GM23338 (cell line): Measurements from ENCODE around the gene DLL4. TPM values are rescaled to one million over a fixed set of nuclear protein-coding genes. Genes with fewer than 3 reads are reported as not detected.

Experiments
- ATAC-seq: fragments of 200-7000 bp; cut with Tn5 transposase; 3 replicates; pipeline ENCODE4 v1.9.1; 2020
- DNase-seq: peaks from one replicate; pipeline ENCODE4 v3.0.0-alpha.2; 2015; ENCODE audit warnings: low spot score
- H2AFZ ChIP-seq: fragments of 200-600 bp; sonication (generic); 2 replicates; pipeline ENCODE4 v1.8.0; 2016; ENCODE audit warnings: antibody characterized with exemption, mild to moderate bottlenecking, moderate library complexity
- H3F3A ChIP-seq: fragments of 200-600 bp; sonication (generic); replicated peaks from 2 replicates; pipeline ENCODE4 v1.8.0; 2017; ENCODE audit warnings: antibody characterized with exemption, mixed run types, low read depth
- H3K27ac ChIP-seq: fragments of 200-600 bp; sonication (generic); 2 replicates; pipeline ENCODE4 v1.6.1; 2016; ENCODE audit warnings: low read depth
- H3K27me3 ChIP-seq: fragments of 200-600 bp; sonication (generic); 2 replicates; pipeline ENCODE4 v1.8.0; 2016; ENCODE audit warnings: mild to moderate bottlenecking, mixed run types, moderate library complexity; ENCODE audit not compliant: insufficient read depth
- H3K36me3 ChIP-seq: fragments of 200-600 bp; sonication (generic); 2 replicates; pipeline ENCODE4 v1.8.0; 2016; ENCODE audit warnings: mild to moderate bottlenecking; ENCODE audit not compliant: insufficient read depth
- H3K4me1 ChIP-seq: fragments of 200-600 bp; sonication (generic); 2 replicates; pipeline ENCODE4 v1.8.0; 2016; ENCODE audit warnings: mild to moderate bottlenecking, moderate library complexity; ENCODE audit not compliant: insufficient read depth
- H3K4me2 ChIP-seq: fragments of 200-600 bp; sonication (generic); 2 replicates; pipeline ENCODE4 v1.7.1; 2017; ENCODE audit warnings: mixed run types
- H3K4me3 ChIP-seq: fragments of 200-600 bp; sonication (generic); 2 replicates; pipeline ENCODE4 v1.6.1; 2016; ENCODE audit warnings: mixed run types
- H3K79me2 ChIP-seq: fragments of 200-600 bp; sonication (generic); replicated peaks from 2 replicates; pipeline ENCODE4 v1.8.0; 2017; ENCODE audit warnings: mild to moderate bottlenecking; ENCODE audit not compliant: insufficient read depth
- H3K9me2 ChIP-seq: fragments of 200-600 bp; sonication (generic); 2 replicates; pipeline ENCODE4 v1.8.0; 2017; ENCODE audit not compliant: insufficient read depth
- H4K20me1 ChIP-seq: fragments of 200-600 bp; sonication (generic); replicated peaks from 2 replicates; pipeline ENCODE4 v1.8.0; 2017; ENCODE audit warnings: mild to moderate bottlenecking; ENCODE audit not compliant: insufficient read depth
- H3K27ac Mint-ChIP-seq: 2 replicates; pipeline ENCODE4 v1.8.0; 2020; ENCODE audit warnings: inconsistent platforms, mild to moderate bottlenecking, moderate library complexity, mixed read lengths
- H3K27me3 Mint-ChIP-seq: 3 replicates; pipeline ENCODE4 v1.8.0; 2022; ENCODE audit warnings: low read depth, mild to moderate bottlenecking, moderate library complexity, mixed read lengths, inconsistent platforms; ENCODE audit not compliant: insufficient read depth, poor library complexity
- H3K36me3 Mint-ChIP-seq: 3 replicates; pipeline ENCODE4 v1.8.0; 2021; ENCODE audit warnings: low read depth, mild to moderate bottlenecking, inconsistent platforms, moderate library complexity, mixed read lengths
- H3K4me1 Mint-ChIP-seq: 3 replicates; pipeline ENCODE4 v1.8.0; 2020; ENCODE audit warnings: mild to moderate bottlenecking, inconsistent platforms, mixed read lengths
- H3K4me3 Mint-ChIP-seq: 3 replicates; pipeline ENCODE4 v1.8.0; 2021; ENCODE audit warnings: moderate library complexity, mild to moderate bottlenecking, inconsistent platforms, mixed read lengths
- H3K9me3 Mint-ChIP-seq: 3 replicates; pipeline ENCODE4 v1.8.0; 2020; ENCODE audit warnings: moderate library complexity, mild to moderate bottlenecking, inconsistent platforms, mixed read lengths
- CREB1 ChIP-seq: fragments of 250-450 bp; sonication (Bioruptor Pico); IDR thresholded peaks from 2 replicates; pipeline ENCODE4 v1.5.0; 2020; ENCODE audit warnings: low read depth, mild to moderate bottlenecking, moderate library complexity
- EZH2 ChIP-seq: fragments of 200-600 bp; sonication (generic); IDR thresholded peaks from one replicate; pipeline ENCODE4 v1.8.0; 2017; ENCODE audit warnings: antibody characterized with exemption, mild to moderate bottlenecking, low read depth; ENCODE audit not compliant: unreplicated experiment
- JUNB ChIP-seq: IDR thresholded peaks from one replicate; pipeline ENCODE4 v1.6.1; 2016; ENCODE audit warnings: antibody characterized with exemption; ENCODE audit not compliant: unreplicated experiment
- POLR2AphosphoS5 ChIP-seq: IDR thresholded peaks from 2 replicates; pipeline ENCODE4 v1.6.1; 2016; ENCODE audit warnings: antibody characterized with exemption, low read depth
- polyA plus RNA-seq: library from polyadenylated mRNA; unstranded; fragments of >200 nt; fragmentation: Nextera tagmentation; extraction: Ambion mirVana; gene quantifications from 2 replicates; pipeline ENCODE4 v1.2.1, GENCODE V29; 2016
- total RNA-seq: library from RNA; depleted of rRNA; stranded (reverse); fragments of >200 nt; shearing (Covaris generic); gene quantifications from 2 replicates; pipeline ENCODE4 v1.2.3, GENCODE V29; 2014
- TF ChIP-seq, protein P1 (sequence below): IDR thresholded peaks from 2 replicates; pipeline ENCODE4 v1.6.1; 2016; ENCODE audit warnings: antibody characterized with exemption
- TF ChIP-seq, protein P2 (sequence below), 2 experiments: fragments of 200-600 bp in 1 of 2; sonication (generic) in 1 of 2; conservative IDR thresholded peaks; 2 replicates each; pipeline versions ENCODE4 v1.5.1 to v1.6.1; 2016 to 2017; ENCODE audit warnings: antibody characterized with exemption in 2 of 2, low read depth in 2 of 2, mild to moderate bottlenecking in 2 of 2, moderate library complexity in 1 of 2

The DLL4 gene
- total and polyA plus RNA-seq, 2 experiments from 2014 or later, result 0.31 to 0.99 TPM

DNA sequence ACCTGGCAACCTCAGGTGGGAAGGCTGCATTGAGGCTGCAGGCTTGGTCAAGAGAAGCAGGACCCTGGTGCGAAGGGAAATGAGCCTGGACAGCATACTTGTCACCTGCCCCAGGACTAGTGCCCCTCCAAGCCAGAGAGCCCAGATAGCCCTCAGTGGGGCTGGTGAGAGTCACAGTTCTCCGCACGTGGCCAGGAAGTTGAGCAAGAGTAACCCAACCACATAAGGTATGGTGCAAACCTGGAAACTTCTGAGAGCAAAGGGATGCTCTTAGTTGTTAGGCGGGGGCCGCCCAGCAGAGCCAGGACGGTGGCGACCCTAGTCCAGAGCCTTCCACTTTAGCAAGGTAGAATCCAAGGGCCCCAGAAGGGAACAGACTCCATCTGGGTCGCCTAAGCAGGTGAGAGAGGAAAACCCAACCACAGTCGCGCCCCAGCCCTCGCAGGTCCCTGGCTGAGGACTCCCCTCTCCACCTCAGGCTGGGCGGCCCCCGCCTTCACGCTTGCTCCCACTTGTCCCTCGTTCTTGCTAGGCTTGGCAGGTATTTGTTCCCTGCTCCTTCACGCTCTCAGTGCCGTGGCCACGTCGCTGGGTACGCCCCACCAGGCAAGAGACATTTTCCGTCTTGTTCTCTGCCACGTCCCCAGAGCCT, 36.0 kb upstream of the DLL4 start:
- Histone ChIP-seq H3K4me1 (0 out of 2 replicates have a peak, but pooled peaks cover 4% of the 10 kb centered on the region), H3K27me3 (peaks cover 7% of the 10 kb centered on the region; the same call in 1 of the 2 replicates), H3K27ac (no peak overlapping the region), H3K79me2 (peaks cover 25% of the 10 kb centered on the region), H3K4me3 (peak overlapping the region; percentile 91), H4K20me1 (no peaks in the 10 kb centered on the region; the same call in none of the 2 replicates), H3F3A (no peaks in the 10 kb centered on the region; the same call in 1 of the 2 replicates), H3K4me2 (peak overlapping the region; percentile 99), H2AFZ (peak overlapping the region; percentile 100), H3K36me3 (peaks cover 14% of the 10 kb centered on the region), H3K9me2 (no peaks in the 10 kb centered on the region)
- Mint-ChIP-seq H3K9me3 (no peaks in the 10 kb centered on the region; the same call in 2 of the 3 replicates), H3K36me3 (peaks cover 29% of the 10 kb centered on the region), H3K4me3 (peak overlapping the region; percentile 94), H3K27ac (no peak overlapping the region; the same call in 1 of the 2 replicates), H3K4me1 (peaks cover 9% of the 10 kb centered on the region), H3K27me3 (peaks cover 21% of the 10 kb centered on the region)
- TF ChIP-seq EZH2 (no peak), JUNB (no peak)
- ATAC-seq, result no peak
- no peak for DNase-seq

DNA sequence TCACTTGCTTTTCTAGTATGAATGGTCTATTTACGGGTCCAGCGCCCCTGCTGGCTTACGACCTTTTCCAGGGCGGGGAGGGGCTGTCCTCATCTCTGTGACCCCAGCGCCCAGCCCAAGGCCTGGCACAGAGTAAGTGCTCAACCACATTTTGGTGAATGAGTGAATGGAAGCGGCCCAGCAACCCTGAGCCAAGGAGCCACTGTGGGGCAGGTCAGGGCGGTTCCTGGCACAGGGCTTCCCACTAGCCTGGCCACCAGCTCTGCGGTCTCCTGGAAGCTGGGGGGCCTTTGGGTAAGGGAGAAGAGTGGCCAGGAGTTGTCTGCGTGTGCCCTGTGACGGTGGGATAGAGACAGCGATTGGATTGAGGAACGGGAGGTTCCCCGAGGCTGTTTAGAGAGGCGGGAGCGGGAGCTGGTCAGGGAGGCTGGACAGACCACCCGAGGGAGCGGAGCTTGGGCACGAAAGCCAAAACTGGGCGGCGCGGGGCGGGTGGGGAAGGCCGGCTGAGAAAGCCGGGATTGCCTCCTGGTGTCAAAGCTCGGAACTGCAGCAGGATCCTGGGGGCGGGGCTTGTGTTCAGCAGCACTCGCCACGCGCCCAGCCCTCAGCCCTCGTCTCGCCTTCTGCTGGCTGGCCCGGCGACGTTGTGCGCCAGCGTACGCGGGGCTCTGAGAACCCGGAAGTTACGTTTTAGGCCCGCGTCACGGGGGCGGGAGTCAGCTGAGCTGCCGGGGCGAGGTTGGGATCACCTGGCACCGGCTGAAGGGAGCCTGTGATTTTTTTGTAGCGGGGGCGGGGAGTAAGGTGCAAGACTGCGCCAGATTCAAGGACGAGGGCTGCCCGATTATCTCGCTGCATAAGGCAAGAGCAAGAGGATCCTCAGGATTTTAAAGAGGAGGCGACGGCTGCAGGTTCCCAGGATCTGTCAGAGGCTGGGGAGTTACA, 35.1 kb upstream of the DLL4 start, which contains the start of gene VPS18:
Gene VPS18, plus strand, starts transcription at position 718 of the 948 bp plus-strand sequence. CDS start 319 bp downstream, outside the sequence.
- ATAC-seq (peak; percentile 91), DNase-seq (peak; percentile 99)
- H3K79me2 ChIP-seq, result peaks cover 25% of the 10 kb centered on the region
- Mint-ChIP-seq H3K4me1 (peaks cover 9% of the 10 kb centered on the region), H3K27me3 (peaks cover 21% of the 10 kb centered on the region), H3K36me3 (peaks cover 36% of the 10 kb centered on the region), H3K9me3 (no peaks in the 10 kb centered on the region; the same call in 2 of the 3 replicates), H3K27ac (peak within 1 kb of the TSS; percentile 98), H3K4me3 (peak within 1 kb of the TSS; percentile 94)
- peak; percentile 95 for TF ChIP-seq CREB1 (CRISPR knock-in tag)
- TF ChIP-seq, protein P1, sequence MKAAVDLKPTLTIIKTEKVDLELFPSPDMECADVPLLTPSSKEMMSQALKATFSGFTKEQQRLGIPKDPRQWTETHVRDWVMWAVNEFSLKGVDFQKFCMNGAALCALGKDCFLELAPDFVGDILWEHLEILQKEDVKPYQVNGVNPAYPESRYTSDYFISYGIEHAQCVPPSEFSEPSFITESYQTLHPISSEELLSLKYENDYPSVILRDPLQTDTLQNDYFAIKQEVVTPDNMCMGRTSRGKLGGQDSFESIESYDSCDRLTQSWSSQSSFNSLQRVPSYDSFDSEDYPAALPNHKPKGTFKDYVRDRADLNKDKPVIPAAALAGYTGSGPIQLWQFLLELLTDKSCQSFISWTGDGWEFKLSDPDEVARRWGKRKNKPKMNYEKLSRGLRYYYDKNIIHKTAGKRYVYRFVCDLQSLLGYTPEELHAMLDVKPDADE, result no peak
- TF ChIP-seq, protein P2, sequence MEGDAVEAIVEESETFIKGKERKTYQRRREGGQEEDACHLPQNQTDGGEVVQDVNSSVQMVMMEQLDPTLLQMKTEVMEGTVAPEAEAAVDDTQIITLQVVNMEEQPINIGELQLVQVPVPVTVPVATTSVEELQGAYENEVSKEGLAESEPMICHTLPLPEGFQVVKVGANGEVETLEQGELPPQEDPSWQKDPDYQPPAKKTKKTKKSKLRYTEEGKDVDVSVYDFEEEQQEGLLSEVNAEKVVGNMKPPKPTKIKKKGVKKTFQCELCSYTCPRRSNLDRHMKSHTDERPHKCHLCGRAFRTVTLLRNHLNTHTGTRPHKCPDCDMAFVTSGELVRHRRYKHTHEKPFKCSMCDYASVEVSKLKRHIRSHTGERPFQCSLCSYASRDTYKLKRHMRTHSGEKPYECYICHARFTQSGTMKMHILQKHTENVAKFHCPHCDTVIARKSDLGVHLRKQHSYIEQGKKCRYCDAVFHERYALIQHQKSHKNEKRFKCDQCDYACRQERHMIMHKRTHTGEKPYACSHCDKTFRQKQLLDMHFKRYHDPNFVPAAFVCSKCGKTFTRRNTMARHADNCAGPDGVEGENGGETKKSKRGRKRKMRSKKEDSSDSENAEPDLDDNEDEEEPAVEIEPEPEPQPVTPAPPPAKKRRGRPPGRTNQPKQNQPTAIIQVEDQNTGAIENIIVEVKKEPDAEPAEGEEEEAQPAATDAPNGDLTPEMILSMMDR (conservative IDR thresholded peaks at IDR 0.05; ENCODE audit: low read depth in 2 of 2), result peak; percentile 48 to 93
- peak; percentile 47; the same call in 1 of the 2 replicates for TF ChIP-seq POLR2AphosphoS5
- H3K27ac ChIP-seq, result peak within 1 kb of the TSS; percentile 95
- no peaks in the 10 kb centered on the region; the same call in none of the 2 replicates for H4K20me1 ChIP-seq
- no peaks in the 10 kb centered on the region for H3K9me2 ChIP-seq
- H2AFZ ChIP-seq, result peak within 1 kb of the TSS; percentile 100
- H3F3A ChIP-seq, result no peaks in the 10 kb centered on the region; the same call in 1 of the 2 replicates
- H3K36me3 ChIP-seq, result peaks cover 19% of the 10 kb centered on the region
- H3K4me3 ChIP-seq, result peak within 1 kb of the TSS; percentile 91
- 0 out of 2 replicates have a peak, but pooled peaks cover 4% of the 10 kb centered on the region for H3K4me1 ChIP-seq
- H3K27me3 ChIP-seq, result peaks cover 7% of the 10 kb centered on the region; the same call in 1 of the 2 replicates
- peak within 1 kb of the TSS; percentile 99 for H3K4me2 ChIP-seq
